Ovary (tissue), 9 donors: ENCODE measurements around the gene STPG1. TPM values are rescaled to one million over a fixed set of nuclear protein-coding genes. Genes with fewer than 3 reads are reported as not detected.

Experiments
- DNase-seq, 5 donors: peaks; one replicate each; pipeline ENCODE4 v3.0.0-alpha.2; 2019 to 2020
- H3K27ac ChIP-seq, 2 donors: fragments of 200-600 bp; one replicate each; pipeline versions ENCODE4 v1.5.1 to v1.8.0; 2019 to 2022
- H3K27me3 ChIP-seq: fragments of 200-600 bp; one replicate; pipeline ENCODE4 v1.8.0; 2022
- H3K36me3 ChIP-seq: fragments of 200-600 bp; sonication (generic); one replicate; pipeline ENCODE4 v1.5.1; 2019
- H3K4me1 ChIP-seq: one replicate; pipeline ENCODE4 v1.8.1; 2013; ENCODE audit warnings: mild to moderate bottlenecking, moderate library complexity; ENCODE audit not compliant: insufficient read depth
- H3K4me3 ChIP-seq: fragments of 200-600 bp; sonication (generic); one replicate; pipeline ENCODE4 v1.5.1; 2017
- H3K9me3 ChIP-seq, 2 donors: fragments of 200-600 bp in 1 of 2; sonication (generic) in 1 of 2; one replicate each; pipeline versions ENCODE4 v1.5.1 to v1.8.1; 2013 to 2019; ENCODE audit warnings: mild to moderate bottlenecking in 1 of 2, moderate library complexity in 1 of 2
- CTCF ChIP-seq, 3 donors: fragments of 450-650 bp in 2 of 3; fragments of 200-600 bp in 1 of 3; IDR thresholded peaks; one replicate each; pipeline versions ENCODE4 v1.5.1 to v1.8.0; 2016 to 2022; ENCODE audit warnings: antibody characterized with exemption in 3 of 3, mild to moderate bottlenecking in 1 of 3
- EP300 ChIP-seq: sonication (generic); formaldehyde crosslinking; IDR thresholded peaks from one replicate; pipeline ENCODE4 v1.6.1; 2017; ENCODE audit warnings: antibody characterized with exemption
- POLR2A ChIP-seq: fragments of 450-650 bp; IDR thresholded peaks from one replicate; pipeline ENCODE4 v1.6.1; 2017; ENCODE audit warnings: antibody characterized with exemption, mild to moderate bottlenecking, moderate library complexity
- WGBS, 3 donors: extraction: QIAGEN DNeasy Blood & Tissue Kit in 1 of 3; methylation state at CpG; one replicate each; pipeline versions ENCODE4 v1.1.5 to v1.1.7; 2013 to 2017; 5-methylcytosine and 5-hydroxymethylcytosine counted together
- intact Hi-C, 4 donors: fragments of 100-400 bp; cut with DNase I; formaldehyde crosslinking; loops; one replicate each; pipeline versions ENCODE4 v1.11.0 to v1.15.1; 2022 to 2023
- polyA plus RNA-seq, 2 donors: library from polyadenylated mRNA; stranded (reverse); fragments of 200-250 nt in 1 of 2; fragments of 350-450 nt in 1 of 2; fragmentation: Illumina TruSeq in 1 of 2; extraction: RNeasy Lipid Tissue Mini Kit (QIAGEN cat#74804) in 1 of 2; gene quantifications; one replicate each; pipeline ENCODE4 v1.2.3, GENCODE V29; 2013 to 2014
- total RNA-seq, 7 donors: library from RNA; depleted of rRNA in 2 of 7; stranded (reverse); fragments of >200 nt in 2 of 7; fragmentation: NEBNext Ultra II Directional in 3 of 7; extraction: Animal tissue kit (Norgen Biotek cat#: 25700) in 3 of 7; gene quantifications; one replicate each; pipeline versions ENCODE4 v1.1.0 to v1.2.4, GENCODE V29; 2016 to 2023
- donor health status: DM: no; HTN: no; CAD: no; lungs with moderate emphysema.
- donor health status: DM: no; HTN: no; CAD: no.
- donor health status: Bipolar disorder and iron deficiency.
- donor health status: DM: yes; HTN: yes; CAD: no.
- donor health status: DM: no; HTN: no; CAD: no.
- donor health status: DM: yes; HTN: yes; CAD: no.

Gene STPG1
- total and polyA plus RNA-seq, 9 donors: 4.5 to 12.6 (median 7.3) TPM

GRCh38 chr1:24364975-24365678, 48.5 kb downstream of the STPG1 start:
- intact Hi-C loops: no loop called here
- TF ChIP-seq EP300 (no peak), CTCF (IDR thresholded peaks at IDR 0.05) (no peak), POLR2A (no peak)
- no peak overlapping the region for H3K4me3 ChIP-seq
- H3K36me3 ChIP-seq: no peaks in the 10 kb centered on the region
- 78 to 85% (median 84%) methylated on average over 11 of the region's 11 CpGs for WGBS, 3 donors
- no peak overlapping the region for H3K27ac ChIP-seq
- DNase-seq: no peak
- H3K4me1 ChIP-seq: no peaks in the 10 kb centered on the region
- H3K27me3 ChIP-seq: no peaks in the 10 kb centered on the region
- H3K9me3 ChIP-seq: no peaks in the 10 kb centered on the region

- H3K4me1 ChIP-seq: no peaks in the 10 kb centered on the region
- DNase-seq: no peak
- 36 to 47% (median 38%) methylated on average over 2 of the region's 2 CpGs for WGBS, 3 donors
- H3K27ac ChIP-seq: no peak overlapping the region
- no peak for TF ChIP-seq CTCF (IDR thresholded peaks at IDR 0.05)
- no peak for TF ChIP-seq POLR2A
- no peak for TF ChIP-seq EP300
- no peaks in the 10 kb centered on the region for H3K36me3 ChIP-seq
- no peaks in the 10 kb centered on the region for H3K27me3 ChIP-seq
- no peaks in the 10 kb centered on the region for H3K9me3 ChIP-seq
- intact Hi-C loops: no loop called here
- no peak overlapping the region for H3K4me3 ChIP-seq
These were observed 49.0 kb downstream of the STPG1 start for GRCh38 chr1:24364605-24364974.

GRCh38 chr1:24363994-24364393, 49.6 kb downstream of the STPG1 start:
- TF ChIP-seq EP300 (no peak), POLR2A (no peak), CTCF (IDR thresholded peaks at IDR 0.05) (no peak)
- H3K27ac ChIP-seq: no peak overlapping the region
- 85 to 88% (median 87%) methylated on average over 7 of the region's 7 CpGs for WGBS, 3 donors
- H3K4me1 ChIP-seq: no peaks in the 10 kb centered on the region
- H3K36me3 ChIP-seq: no peaks in the 10 kb centered on the region
- no peak for DNase-seq
- intact Hi-C loops: no loop called here
- H3K4me3 ChIP-seq: no peak overlapping the region
- no peaks in the 10 kb centered on the region for H3K9me3 ChIP-seq
- H3K27me3 ChIP-seq: no peaks in the 10 kb centered on the region

GRCh38 chr1:24362982-24363614, 50.5 kb downstream of the STPG1 start:
- intact Hi-C loops: no loop called here
- Histone ChIP-seq H3K4me1 (no peaks in the 10 kb centered on the region), H3K4me3 (no peak overlapping the region), H3K36me3 (no peaks in the 10 kb centered on the region), H3K27me3 (no peaks in the 10 kb centered on the region), H3K9me3 (no peaks in the 10 kb centered on the region), H3K27ac (no peak overlapping the region)
- 69 to 70% (median 70%) methylated on average over 4 of the region's 4 CpGs for WGBS, 3 donors
- DNase-seq: no peak
- TF ChIP-seq CTCF (IDR thresholded peaks at IDR 0.05) (no peak), POLR2A (no peak), EP300 (no peak)
